C4-2B (cell line): Measurements from ENCODE around the gene RGN.

Experiments
- H3K27ac ChIP-seq: fragments of 450-650 bp; 2 replicates; pipeline ENCODE4 v1.5.1; 2017
- ZFX ChIP-seq: fragments of 450-650 bp; IDR thresholded peaks from 2 replicates; pipeline ENCODE4 v1.6.1; 2017
- TF ChIP-seq, protein P1 (sequence below): fragments of 450-650 bp; conservative IDR thresholded peaks from 2 replicates; pipeline ENCODE4 v1.5.1; 2017; ENCODE audit warnings: mild to moderate bottlenecking

The RGN gene

DNA sequence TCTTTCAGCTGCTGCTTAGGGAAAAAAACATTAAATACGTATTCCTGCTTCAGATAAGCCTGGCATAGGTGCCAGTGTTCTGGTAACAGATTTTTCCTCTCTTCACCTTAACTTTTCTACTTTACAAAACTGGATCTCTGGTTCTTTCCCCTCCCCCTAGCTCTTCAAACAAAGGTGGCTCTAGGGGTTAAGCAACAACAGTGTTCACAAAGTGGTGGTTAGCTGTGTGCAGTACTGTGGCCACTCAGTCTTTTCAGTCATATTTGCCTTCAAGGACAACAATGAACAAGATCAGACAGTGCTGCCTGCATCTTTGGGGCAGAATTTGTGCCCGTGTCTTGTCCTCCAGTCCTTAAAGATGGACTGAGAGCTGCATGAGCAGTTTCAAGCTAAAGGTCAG is 15.1 kb upstream of the RGN start:
- no peak overlapping the region for H3K27ac ChIP-seq
- TF ChIP-seq, protein P1, sequence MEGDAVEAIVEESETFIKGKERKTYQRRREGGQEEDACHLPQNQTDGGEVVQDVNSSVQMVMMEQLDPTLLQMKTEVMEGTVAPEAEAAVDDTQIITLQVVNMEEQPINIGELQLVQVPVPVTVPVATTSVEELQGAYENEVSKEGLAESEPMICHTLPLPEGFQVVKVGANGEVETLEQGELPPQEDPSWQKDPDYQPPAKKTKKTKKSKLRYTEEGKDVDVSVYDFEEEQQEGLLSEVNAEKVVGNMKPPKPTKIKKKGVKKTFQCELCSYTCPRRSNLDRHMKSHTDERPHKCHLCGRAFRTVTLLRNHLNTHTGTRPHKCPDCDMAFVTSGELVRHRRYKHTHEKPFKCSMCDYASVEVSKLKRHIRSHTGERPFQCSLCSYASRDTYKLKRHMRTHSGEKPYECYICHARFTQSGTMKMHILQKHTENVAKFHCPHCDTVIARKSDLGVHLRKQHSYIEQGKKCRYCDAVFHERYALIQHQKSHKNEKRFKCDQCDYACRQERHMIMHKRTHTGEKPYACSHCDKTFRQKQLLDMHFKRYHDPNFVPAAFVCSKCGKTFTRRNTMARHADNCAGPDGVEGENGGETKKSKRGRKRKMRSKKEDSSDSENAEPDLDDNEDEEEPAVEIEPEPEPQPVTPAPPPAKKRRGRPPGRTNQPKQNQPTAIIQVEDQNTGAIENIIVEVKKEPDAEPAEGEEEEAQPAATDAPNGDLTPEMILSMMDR: no peak
- no peak for TF ChIP-seq ZFX

DNA sequence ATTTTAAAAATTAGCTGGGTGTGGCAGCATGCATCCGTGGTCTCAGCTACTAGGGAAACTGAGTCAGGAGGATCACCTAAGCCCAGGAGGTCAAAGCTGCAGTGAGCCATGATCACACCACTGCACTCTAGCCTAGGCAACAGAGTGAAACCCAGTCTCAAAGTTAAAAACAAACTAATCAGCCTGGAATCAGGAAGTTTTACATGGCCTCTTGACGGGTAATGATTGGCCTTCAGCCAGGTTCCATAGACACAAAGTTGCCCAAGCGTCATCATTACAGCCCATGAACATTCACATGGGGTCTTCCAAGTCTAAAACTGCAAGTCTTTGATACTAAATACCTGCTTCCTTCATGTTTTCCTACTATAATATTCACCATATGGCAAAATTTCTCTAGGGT is 10.0 kb upstream of the RGN start:
- H3K27ac ChIP-seq: no peak overlapping the region
- TF ChIP-seq, protein P1: no peak
- no peak for TF ChIP-seq ZFX

DNA sequence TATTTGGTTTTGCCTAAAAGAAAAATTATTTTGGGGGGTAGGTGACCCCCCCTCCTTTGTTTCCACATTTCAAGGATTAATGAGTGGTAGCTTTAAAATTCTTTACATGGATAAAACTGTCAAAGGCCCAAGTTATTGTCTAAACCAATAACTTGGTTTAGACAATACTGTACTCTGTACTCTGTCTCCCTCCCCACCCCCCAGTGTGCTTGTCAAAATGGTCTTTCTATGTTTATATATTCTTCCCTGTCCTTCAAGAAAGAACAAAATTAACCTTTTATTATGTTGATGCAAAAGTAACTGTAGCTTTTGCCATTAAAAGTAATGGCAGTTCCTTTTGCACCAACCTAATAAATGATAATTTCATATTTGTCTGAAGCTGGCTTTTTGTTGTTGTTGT is 9.5 kb upstream of the RGN start:
- H3K27ac ChIP-seq: no peak overlapping the region
- TF ChIP-seq, protein P1: no peak
- no peak for TF ChIP-seq ZFX

DNA sequence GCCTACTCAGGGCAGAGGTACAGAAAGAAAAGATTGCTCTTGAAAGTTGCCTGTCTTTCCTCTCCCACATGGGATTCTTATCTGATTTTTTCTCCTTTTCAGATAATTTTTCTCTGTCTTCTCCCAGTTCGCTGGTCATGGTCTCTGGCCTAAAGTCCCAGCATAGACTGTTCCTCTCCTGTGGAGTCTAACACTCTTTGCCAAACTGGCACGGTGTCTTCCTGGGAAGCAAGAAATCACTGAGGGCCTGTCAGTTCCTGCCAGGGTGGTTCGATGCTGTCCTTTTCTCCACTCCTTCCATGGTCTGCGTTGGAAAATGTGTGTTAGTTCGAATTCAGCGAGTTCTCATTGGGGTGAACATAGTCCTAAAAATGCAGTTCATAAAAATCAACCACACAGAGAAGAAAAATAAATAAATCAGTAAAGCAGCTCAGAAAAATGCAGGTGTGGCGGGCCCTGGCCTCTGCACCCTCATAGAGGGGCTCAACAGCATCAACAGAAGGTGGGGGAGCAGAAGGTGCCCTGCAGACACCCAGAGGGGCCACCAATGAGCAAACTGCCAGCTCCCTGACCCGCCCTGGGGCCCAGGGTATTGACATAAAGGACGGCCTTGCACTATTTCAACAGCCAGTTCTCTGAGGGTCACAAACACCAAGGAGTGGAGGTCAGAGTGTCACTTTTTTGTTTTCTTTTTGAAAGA is 2.1 kb downstream of the RGN start:
- TF ChIP-seq, protein P1: no peak
- TF ChIP-seq ZFX: no peak
- no peak overlapping the region for H3K27ac ChIP-seq

DNA sequence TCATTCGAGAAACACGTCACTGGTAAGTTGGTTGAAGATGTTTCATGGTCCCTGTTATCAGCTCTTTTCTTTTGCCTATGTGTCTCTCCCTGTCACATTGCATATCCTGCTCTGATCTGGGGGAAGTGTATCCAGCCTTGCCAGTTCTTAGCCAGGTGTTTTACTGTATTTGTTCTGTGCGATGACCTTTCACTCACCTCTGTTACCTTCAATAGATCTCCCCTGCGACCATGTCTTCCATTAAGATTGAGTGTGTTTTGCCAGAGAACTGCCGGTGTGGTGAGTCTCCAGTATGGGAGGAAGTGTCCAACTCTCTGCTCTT is 2.6 kb downstream of the RGN start:
- no peak for TF ChIP-seq ZFX
- TF ChIP-seq, protein P1: no peak
- H3K27ac ChIP-seq: no peak overlapping the region

DNA sequence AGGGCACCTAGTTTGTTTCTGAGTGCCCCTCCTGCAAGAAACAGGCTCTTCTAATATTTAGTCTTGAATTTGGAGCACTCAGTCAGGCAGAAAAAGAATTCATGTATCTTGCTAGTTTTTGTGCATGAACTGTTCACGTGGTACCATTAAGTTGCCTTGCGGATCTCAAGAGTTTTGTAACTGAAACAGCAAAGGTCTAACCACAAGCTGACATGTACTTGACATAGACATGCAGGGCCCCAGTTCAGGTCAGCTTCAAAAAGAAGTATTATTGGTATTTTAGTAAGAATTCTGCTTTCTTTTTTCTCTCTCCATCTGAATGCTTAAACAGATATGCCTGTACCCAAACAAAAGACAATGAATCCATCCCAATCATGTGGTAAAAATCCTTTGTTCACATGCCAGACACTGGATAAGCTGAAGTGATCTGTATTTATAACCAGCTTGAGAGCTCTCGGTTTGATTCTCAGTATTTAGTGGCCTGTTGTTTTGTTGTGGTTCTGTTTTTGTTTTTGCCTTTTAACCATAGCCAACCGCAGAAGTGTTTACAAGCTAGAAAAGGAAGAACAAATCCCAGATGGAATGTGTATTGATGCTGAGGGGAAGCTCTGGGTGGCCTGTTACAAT is 13.0 kb downstream of the RGN start:
- TF ChIP-seq ZFX: no peak
- TF ChIP-seq, protein P1: no peak
- no peak overlapping the region for H3K27ac ChIP-seq

DNA sequence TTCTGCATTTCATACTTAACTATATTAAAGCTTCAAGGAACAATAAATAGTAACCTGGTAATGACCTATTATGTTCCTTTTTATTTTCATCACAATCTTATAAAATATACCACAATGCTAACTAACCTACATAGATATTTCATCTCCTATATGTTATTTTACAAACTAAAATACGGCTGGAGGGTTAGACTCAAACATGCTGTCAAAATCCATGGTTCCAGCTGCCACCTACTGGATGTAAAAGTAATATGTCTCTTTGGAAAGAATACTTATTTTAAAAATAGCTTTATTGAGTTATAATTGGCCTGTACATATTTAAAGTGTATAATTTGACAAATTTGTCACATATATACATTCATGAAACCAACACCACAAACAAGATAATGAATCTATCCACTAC is 15.0 kb downstream of the RGN start:
- H3K27ac ChIP-seq: no peak overlapping the region
- TF ChIP-seq, protein P1: peak; percentile 60
- TF ChIP-seq ZFX: no peak
